CD4-positive, alpha-beta T cell treated with Interleukin-15 for 1 hour (primary cell): ENCODE measurements around the gene PLEKHJ1.

ENCODE experiments used
- DNase-seq: peaks from one replicate; pipeline ENCODE4 v3.0.0-alpha.2; 2020

PLEKHJ1 gene

GRCh38 chr19:2269244-2270156, 33.4 kb upstream of the PLEKHJ1 start:
- DNase-seq, result peak; percentile 98

- no peak for DNase-seq
Measured at GRCh38 chr19:2268861-2269243, 32.7 kb upstream of the PLEKHJ1 start.

DNA sequence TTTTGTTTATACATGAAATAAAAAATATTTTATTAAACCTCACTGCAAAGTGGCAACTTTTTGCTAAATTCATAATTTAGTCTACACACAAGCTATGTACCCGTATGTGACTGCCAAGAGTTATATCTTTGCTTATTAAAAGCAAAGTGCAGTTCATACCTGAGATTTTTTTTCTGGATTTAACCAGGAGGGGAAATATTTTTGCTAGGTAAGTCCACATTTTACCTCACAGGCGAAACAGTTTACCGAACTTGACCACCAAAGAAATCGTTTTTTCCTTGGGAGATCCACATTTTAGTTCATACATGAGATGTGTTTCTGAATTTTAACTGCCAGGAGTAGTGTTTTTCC, 32.3 kb upstream of the PLEKHJ1 start:
- no peak for DNase-seq

DNA sequence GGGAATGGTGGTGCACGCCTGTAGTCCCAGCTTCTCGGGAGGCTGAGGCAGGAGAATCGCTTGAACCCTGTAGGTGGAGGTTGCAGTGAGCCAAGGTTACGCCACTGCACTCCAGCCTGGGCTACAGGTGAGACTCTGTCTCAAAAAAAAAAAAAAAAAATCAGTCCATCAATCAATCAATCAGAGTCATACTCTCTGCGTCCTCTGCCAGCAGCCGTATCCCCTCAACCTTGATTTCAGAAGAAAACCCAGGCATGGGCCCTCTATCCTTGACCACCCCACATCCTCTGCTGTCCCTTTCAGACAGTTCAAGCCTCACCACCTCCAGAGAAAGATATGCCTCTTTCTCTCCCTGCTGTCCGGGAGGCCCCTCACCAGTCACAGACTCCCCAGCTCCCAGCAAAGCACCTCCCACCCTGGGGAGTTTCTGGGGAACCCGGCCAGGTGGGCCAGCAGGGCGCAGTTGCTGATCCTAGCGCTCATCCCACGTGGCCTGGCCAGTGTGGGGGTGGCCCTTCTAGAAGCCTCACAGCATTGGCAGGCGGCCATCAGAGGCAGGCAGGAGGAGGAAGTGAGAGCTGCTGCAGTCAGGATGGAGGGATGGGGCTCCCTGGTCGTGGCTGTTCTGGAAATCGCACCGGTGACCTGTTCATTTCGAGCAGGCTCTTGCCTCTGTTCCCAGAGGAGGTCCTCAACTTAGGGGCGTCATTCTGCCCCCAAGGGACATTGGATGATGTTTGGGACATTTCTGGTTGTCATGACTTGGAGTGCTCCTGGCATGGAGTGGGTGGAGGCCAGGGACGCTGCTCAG, 30.3 kb upstream of the PLEKHJ1 start:
- peak; percentile 71 for DNase-seq

GRCh38 chr19:2261438-2262172, 25.5 kb upstream of the PLEKHJ1 start:
- peak; percentile 60 for DNase-seq

- no peak for DNase-seq
Measured at GRCh38 chr19:2260341-2260805, 24.2 kb upstream of the PLEKHJ1 start.

- no peak for DNase-seq
Measured at GRCh38 chr19:2259336-2259735, 23.2 kb upstream of the PLEKHJ1 start.

- peak; percentile 39 for DNase-seq
Measured at GRCh38 chr19:2255982-2256685, 20.0 kb upstream of the PLEKHJ1 start, which contains the start of gene JSRP1. Gene JSRP1, minus strand, starts transcription at chr19:2256417. Its CDS starts 1,103 bp downstream, at chr19:2255314.

DNA sequence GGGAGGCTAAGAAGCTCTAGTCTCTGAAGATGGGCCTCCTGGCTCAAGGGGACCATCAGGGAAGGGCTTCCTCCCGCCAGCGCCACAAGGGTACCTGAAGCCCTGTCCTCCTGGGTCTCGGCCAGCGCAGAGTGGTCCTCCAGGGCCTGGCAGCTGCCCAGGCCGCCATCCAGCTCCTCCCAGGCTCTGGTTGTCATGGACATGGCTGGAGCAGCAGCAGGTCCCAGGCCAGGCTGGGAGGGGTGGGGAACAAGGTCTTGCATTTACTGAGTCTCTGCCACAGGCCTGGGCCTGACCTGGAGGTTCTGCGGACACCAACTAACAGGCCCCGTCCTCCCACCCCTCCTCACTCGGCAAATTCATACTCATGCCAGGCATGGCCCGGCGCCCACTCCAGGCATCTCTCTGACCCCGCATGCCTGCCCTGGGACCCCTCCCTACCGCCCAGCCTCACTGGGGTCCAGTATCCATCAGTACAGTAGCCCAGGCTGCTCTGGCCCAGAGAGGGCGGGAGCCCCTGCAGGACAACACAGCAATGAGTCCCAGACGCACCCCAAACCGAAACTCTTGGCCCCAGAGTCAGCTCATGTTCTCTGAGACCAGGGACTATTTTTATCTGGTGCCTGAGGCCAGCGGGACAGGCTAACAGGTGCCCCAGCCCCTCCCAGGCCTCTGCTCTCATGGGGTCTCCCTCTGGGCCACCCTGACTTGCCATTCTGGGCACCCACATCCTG, 19.1 kb upstream of the PLEKHJ1 start:
- DNase-seq, result no peak

- no peak for DNase-seq
Measured at GRCh38 chr19:2254064-2254872, 18.1 kb upstream of the PLEKHJ1 start.

DNA sequence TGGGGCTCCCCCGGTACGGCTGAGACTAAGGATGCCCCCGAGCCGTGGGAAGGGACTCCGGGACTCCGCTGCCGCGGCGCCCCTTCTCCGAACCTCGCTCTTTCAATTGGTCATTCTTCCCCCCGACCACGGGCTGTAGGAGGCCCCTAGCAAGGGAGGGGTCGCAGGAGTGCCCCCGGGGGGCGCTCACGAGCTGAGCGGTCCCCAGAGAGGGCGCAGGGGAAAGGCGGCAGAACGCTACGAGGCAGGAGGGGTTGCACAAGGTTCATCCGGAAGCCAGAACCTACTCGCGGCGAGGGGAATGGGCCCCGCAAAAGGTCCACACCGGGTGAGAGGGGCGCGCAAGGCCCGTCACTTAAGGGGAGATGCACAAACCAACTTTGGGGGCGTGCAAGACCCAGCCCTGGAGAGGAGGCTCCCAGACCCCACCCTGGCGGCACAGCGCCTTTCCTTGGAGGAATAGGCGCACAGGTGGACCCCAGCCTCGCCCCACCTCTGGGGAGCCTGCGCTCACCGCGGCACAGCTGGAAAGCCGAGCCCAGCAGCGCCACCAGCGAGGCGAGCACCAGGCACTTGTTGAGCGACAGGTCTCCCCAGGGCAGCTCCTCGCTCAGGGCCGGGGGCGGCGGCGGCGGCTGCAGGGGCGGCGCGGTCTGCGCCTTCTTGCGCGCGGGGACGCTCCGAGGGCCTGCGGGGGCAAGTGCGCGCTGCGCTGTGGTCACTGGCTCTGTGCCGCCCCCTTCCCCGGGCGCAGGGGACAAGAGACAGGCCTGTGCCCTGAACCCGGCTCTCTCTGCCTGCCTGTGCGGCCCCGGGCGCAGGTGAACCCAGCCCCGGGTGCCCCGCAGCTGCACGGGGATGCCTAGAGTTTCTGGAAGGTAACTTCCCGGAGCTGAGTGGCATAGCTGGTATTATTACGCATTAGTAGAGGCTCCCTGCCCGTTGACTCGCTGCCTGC, 17.3 kb upstream of the PLEKHJ1 start:
- DNase-seq, result peak; percentile 65

DNA sequence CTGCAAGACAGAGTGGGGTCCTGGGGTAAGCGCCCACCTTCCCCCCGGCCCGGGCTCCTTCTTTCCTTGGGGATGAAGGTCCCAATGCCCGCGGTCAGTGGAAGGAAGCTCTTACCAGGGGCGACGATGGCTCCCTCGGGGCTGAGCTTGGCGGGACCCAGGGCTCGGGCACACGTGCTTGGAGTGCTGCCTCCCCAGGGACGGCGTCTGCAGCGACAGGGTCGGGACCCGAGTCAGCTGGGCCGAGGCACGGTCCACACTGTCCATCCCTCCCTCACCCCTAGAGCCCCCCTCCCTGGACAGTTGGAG, 16.6 kb upstream of the PLEKHJ1 start:
- no peak for DNase-seq

DNA sequence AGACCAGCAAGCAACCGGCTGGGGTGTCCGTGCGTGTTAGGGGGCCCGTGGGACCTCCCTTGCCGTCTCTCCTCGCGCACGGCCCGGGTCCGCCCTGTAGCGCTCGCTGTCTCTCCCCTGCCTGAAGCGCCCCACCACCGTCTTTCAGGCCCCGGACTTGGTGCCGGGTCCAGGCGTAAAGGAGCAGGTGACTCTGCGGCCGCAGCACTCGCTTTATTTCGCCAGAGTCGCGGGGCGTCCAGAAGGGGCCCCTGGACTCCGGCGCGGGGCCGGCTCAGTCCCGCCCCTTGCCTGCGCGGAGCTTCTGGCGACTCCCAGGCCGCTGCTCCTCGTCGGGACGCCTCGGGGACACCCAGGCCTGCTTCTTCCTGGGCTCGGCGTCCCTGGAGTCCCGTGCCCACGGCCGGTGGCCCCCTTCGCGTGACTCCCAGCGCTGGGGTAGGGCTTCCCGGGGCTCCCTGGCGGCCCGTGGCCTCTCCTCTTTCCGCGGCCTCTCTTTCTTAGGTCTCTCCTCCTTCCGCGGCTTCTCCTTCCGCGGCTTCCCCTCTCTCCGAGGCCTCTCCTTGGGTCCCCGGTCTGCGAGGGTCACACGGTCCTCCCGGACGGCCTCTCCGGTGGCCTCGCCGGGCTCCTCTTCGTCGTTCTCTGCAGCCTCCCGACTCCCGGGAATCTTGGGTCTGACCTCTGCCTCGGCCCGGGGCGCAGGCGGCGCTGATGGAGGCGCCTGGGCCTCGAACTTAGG, 16.1 kb upstream of the PLEKHJ1 start:
- DNase-seq, result no peak

- DNase-seq, result no peak
Measured at GRCh38 chr19:2251106-2252054, 15.3 kb upstream of the PLEKHJ1 start.

DNA sequence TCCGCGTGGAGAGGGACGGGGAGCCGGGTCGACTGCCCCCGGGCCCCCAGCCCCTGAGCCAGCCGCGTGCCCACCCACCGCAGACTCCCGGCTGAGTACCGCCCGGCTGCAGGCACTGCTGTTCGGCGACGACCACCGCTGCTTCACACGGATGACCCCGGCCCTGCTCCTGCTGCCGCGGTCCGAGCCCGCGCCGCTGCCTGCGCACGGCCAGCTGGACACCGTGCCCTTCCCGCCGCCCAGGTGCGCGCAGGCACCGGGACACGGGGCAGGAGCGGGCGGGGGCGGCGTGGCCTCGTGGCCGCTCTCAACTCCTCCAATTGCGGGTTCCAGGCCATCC, 14.6 kb upstream of the PLEKHJ1 start:
- DNase-seq, result no peak

DNA sequence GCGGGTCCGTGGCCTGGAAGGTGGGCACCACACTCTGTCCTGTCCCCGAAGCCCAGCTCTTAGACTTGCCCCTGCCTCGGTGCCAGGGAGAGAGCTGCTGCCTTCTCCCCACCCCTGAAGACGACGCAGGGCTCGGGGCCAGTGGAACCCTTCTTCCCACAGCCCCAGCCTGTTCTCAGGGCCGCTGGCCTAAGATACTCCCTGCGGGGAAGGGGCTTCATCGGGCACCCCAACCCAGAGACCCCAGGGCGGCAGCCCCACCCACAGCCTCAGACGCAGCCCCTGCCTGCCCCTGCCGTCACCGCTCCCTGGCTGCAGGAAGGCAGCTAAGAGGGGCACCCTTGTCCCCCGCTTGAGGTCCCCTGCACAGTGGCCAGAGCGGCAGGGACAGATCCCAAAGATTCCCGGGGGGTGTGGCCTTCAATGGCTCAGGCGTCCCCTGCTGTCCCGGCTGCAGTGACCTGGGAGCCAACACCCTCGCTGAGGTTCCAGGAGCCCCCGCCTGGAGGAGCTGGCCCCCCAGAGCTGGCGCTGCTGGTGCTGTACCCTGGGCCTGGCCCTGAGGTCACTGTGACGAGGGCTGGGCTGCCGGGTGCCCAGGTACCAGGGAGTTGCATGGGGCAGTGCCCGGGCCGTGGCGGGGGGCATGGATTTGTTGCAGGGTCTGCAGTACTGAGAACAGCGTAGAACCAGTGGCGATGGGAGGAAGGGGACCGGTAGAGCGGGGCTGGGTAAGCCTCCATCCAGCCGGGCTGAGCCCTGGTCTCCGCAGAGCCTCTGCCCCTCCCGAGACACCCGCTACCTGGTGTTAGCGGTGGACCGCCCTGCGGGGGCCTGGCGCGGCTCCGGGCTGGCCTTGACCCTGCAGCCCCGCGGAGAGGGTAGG, 14.0 kb upstream of the PLEKHJ1 start:
- no peak for DNase-seq
